ENCODE results near the gene AGXT.

DNA sequence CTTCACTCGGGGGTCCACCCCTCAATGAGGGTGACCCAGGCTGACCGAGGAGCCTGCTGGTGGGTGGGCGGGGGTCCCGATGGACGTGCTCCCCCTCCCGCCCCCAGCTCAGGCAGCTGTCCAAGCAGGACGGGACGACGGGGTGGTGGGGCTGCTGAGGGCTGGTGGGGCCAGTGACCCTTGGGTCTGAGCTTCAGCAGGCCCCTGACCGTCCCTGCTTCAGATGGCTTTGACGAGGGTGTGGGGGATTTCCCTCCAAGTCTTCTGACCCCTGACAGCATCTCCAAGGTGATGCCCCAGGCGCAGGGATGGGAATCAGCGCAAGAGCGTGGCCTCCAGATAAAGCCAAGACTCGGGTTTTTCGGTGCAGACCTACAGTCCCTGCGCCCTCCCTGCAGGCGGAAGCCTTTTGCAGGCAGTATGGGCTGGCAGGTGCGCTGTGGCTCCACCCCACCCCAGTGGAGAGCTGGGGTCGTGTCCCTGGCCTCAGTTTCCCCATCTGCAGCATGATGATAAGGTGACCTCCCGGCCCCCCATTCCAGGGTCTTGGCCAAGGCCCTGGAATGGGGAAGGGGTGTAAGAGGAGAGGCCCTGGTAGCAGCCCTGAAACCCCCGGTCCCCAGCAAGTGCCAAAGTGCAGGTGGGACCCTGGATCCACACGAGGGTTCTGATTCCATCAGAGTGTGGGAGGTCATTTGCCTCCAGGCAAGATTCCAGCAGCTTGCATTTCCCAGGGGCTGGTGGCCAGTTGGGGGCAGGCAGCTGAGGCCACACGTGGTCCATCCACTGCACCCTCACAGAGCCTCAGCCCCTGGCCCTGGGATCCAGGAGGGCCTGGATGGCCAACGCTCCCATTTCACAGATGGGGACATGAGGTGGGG is 46.3 kb downstream of the AGXT start:
- no peak for TF ChIP-seq EZH2phosphoT487 (IDR thresholded peaks at IDR 0.05; ENCODE audit: borderline replicate concordance, low read depth, low read length)
- TF ChIP-seq, protein P1, sequence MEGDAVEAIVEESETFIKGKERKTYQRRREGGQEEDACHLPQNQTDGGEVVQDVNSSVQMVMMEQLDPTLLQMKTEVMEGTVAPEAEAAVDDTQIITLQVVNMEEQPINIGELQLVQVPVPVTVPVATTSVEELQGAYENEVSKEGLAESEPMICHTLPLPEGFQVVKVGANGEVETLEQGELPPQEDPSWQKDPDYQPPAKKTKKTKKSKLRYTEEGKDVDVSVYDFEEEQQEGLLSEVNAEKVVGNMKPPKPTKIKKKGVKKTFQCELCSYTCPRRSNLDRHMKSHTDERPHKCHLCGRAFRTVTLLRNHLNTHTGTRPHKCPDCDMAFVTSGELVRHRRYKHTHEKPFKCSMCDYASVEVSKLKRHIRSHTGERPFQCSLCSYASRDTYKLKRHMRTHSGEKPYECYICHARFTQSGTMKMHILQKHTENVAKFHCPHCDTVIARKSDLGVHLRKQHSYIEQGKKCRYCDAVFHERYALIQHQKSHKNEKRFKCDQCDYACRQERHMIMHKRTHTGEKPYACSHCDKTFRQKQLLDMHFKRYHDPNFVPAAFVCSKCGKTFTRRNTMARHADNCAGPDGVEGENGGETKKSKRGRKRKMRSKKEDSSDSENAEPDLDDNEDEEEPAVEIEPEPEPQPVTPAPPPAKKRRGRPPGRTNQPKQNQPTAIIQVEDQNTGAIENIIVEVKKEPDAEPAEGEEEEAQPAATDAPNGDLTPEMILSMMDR (conservative IDR thresholded peaks at IDR 0.05; ENCODE audit: low read length), result peak; percentile 65
